HG03025 (cell line): ENCODE data around the gene DDC.
"Not testable (repeated sequence)": the region's sequence is repeated elsewhere in the genome, so short reads cannot be mapped to it uniquely, and the experiment has no call there.

Experiments
- ATAC-seq: cut with Tn5 transposase; IDR thresholded peaks from one replicate; pipeline ENCODE4 v1.9.1; 2021; ENCODE audit warnings: mild to moderate bottlenecking, moderate library complexity; ENCODE audit not compliant: unreplicated experiment, low FRiP score

The DDC gene

DNA sequence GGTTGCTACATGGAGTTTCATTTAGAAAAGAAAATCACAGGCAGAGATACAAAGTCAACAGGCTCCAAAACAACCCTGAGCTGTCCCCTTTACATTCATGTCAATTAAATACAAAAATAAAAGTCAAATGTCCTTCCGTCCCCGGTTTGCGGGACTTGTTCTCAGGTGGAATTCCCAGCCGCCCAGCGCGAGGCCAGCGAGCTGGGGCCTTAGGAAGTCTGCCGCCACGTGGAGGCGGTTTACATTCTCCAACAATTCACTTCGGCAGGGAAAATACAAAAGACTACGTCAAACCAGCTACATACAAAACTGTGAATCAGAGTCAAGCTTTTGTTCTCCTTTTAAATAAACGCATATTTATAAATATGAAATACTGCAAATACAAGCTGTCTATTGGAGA lies 25.3 kb upstream of the DDC start:
- ATAC-seq, result no peak

DNA sequence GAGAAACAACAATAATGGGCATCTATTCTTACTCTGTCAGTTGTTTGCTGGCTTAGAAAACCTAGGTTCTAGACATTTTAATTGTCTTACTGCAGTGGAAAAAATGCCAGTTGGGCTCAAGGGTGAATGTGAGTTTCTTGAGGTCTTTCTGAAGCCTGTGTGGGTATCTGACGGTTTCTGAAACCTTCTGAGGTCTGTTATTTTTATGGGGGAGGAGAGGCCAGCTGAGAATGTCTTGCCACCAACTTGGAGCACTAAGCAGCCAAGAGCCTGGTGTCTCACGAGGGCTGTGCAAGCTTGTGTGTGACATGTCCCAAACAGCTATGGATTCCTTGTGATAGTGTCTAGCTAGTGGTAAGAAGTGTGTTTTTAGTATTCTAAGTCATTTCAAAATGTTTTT lies 24.2 kb upstream of the DDC start:
- no peak for ATAC-seq

DNA sequence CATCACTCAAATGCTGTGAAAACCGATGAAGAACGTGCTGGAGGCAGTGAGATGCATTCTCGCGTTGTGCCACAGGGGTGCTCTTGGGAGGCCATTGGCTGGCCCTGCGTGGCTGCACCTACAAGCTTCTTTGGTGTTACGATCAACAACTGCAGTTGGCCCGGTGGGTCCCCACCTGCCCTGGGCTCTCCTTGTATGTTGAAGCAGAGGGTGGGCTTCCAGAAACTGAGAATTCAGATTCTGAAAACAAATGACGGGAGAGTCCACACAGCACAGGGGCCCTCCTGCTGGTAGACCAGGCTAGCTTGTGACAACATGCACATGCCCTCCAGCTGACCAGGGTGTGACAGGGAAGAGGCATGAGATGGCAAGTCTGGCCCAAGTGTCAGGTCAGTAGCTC lies 23.7 kb upstream of the DDC start:
- no peak for ATAC-seq

DNA sequence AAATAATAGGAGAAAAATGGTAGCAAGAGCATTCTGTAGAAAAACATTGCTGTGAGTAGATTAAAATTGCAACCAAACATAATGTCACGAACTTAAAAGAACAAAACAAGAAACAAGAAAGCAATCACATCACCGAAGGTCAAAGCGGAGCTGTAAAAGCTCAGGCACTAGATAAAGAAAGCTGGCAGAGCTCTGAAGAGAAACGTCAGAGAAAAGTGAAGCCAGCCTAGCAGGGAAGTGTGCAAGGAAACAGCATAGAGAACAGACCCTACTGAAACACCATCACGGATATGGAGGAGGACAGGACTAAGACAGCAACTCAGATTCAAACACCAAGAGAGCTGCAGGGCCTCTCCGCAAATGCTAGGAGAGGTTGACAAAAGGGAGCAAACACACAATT lies 22.5 kb upstream of the DDC start:
- ATAC-seq, result no peak

DNA sequence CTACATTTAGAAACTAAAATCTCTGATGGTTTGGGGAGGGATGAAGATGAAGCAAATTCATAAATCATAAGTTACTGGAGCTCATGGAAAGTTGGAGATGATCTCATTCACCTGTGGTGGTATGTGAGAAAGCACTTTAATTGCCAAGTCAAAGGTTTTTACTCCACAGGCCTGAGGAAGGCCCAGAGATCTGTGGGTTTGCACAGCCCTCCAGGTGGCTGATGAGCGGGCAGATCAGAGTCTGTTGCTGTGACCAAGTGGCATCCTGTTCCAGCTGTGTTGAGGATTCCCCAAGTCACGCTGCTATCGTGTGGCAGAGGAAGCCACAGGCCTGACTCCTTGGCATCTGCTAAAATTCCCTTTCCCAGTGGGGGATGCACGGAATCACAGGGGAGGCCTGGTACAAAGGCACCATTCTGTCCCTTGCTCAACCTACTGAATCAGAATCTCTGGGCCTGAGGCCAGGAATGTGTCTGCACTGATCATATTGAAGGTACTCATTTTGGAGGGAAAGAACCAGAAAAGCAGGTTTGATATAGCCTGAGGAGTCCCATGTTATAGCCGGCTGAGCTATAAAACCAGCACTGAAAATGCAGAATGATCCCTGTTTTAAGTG lies 19.7 kb upstream of the DDC start:
- ATAC-seq, result no peak

DNA sequence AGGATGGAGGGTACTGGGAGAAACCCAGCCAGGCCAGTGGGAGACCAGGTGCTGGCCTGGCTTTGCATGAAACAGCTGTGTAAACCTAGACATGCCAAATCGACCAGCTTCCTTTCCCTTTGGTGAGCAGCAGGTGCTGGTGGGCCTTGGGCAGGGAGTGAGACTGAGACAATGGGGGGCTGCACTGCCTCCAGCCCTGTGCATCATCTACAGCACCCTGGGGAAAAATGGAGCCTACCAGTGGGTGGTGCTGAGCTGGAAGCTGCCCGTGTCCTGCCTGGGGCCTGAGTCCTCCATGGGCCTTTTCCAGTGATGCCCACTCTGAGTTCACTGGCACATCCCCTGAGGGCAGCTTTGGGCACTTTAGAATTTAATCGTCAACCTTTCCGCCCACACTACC lies 19.2 kb upstream of the DDC start:
- no peak for ATAC-seq

DNA sequence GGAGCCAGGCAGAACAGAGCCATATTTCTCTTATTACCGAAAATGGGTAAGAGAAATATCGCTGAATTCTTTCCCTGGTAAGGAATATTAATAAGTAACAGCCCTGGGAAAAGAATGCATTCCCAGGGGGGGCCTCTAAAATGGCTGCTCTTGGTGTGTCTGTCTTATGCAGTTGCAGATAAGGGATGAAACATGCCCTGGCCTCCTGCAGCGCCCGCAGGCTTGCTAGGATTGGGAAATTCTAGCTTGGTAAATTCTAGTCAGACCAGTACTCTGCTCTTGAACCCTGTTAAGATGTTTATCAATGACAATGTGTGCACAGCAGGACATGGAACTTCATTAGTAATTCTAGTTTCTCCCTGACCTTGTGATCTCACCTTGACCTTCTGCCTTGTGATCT lies 18.1 kb upstream of the DDC start:
- not testable (repeated sequence) for ATAC-seq

DNA sequence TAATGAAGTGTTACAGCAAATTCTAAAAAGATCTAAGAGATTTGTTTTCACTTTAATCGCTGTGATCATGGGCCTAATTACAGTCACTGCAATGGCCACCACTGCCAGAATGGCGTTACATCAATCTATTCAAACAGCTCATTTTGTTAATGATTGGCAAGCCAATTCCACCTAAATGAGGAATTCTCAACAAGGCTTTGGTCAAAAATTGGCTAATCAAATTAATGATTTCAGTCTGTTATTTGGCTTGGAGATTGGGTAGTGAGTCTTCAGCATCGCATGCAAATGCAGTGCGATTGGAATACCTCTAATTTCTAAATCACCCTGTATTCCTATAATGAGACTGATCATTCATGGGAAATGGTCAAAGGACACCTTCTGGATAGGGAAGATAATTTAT lies 17.1 kb upstream of the DDC start:
- not testable (repeated sequence) for ATAC-seq

DNA sequence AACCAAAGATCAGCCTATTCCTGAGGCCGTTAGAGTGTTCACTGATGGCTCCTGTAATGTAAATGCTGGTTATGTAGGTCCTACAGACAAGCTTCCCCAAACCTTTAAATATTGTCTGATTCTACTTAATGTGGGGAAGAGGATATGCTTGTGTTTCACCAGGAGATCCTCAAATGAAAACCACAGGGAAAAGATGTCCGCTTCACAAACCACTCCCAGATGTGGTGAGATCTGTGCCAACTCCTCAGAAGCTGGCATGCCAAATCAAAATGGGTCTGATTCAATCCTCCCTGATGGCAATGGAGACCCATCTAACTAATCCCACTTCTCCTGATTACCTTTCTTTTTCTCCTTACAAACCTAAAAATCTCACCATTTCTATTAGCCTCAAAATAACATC lies 15.5 kb upstream of the DDC start:
- ATAC-seq, result not testable (repeated sequence)

DNA sequence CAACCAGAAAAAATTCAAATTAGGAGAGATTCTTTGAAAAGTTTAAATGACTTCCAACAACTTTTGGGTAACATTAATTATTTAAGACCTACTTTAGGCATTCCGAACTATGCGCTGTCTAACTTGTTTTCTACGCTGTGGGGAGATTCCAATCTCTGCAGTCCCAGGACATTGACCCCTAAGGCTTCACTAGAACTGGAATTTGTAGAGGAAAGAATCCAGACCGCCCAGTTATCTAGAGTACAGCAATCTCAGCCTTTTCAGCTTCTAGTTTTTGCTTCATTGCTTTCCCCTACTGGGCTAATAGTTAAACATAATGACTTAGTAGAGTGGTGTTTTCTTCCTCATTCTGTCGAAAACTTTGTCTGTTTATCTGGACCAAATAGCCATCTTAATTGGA lies 14.9 kb upstream of the DDC start:
- no peak for ATAC-seq

DNA sequence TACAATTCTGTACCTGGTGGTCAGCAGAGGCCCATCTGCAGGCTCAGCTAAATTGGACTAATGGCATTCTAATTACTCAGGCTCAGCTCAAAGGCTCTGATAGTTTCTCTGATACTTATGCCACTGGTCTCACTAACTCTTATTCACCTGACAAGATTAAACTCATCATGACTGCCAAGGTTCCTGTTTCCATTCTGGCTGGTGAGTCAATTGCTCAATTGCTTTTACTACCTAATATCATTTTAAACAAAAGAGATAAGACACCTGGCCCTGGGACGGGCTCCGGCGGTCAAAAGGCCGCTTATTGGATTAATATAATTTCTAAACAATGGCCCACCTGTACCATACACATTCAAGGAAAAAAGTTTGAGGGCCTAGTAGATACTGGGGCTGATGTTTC lies 12.9 kb upstream of the DDC start:
- not testable (repeated sequence) for ATAC-seq

DNA sequence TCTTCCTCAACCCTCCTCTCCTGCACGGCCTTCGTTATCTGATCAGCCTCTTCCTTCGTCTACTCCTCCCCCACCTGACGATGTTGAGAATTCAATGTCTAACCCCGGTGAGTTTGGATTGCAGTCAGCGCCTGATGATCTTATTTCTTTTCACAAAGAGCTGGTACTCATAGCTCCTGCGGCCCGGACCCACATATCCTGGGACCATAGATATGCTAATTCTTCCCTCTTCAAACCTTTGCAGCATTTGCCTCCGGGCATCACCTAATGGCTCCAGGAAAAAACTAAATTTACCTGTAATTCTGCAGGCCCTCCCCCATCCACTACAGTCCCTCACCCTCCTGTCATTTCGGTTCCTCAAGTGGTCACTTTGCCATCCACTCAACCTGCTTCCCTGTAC lies 12.4 kb upstream of the DDC start:
- ATAC-seq, result no peak

DNA sequence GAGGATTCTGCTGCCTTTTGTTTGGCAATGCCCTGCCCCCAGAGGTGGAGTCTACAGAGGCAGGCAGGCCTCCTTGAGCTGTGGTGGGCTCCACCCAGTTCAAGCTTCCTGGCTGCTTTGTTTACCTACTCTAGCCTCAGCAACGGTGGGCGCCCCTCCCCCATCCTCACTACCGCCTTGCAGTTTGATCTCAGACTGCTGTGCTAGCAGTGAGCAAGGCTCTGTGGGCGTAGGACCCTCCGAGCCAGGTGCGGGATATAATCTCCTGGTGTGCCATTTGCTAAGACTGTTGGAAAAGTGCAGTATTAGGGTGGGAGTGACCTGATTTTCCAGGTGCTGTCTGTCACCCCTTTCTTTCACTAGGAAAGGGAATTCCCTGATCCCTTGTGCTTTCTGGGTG lies 11.2 kb upstream of the DDC start:
- ATAC-seq, result not testable (repeated sequence)

DNA sequence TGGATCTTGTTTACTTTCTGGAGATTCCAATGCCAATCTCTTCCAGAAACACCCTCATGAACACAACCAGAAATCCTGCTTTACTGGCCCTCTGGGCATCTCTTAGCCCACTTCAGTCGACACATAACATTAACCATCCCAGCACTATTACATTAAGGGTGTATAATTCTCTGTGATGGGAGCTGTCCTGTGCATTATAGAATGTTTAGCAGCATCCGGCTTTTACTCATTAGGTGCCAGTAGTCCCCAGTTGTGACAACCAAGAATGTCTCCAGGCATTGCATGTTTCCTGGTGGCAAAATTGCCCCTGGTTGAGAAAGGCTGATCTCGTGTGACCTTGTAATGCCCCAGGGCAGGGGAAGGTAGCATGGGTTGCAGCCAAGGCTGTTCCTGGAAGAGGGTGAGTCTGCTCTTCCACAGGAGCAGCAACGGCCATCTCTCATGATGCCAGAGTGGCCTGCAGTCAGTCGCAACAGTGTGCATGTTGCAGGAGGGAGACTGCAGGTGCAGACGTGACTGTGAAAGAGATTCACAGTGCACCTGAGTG lies 2.6 kb upstream of the DDC start:
- no peak for ATAC-seq

DNA sequence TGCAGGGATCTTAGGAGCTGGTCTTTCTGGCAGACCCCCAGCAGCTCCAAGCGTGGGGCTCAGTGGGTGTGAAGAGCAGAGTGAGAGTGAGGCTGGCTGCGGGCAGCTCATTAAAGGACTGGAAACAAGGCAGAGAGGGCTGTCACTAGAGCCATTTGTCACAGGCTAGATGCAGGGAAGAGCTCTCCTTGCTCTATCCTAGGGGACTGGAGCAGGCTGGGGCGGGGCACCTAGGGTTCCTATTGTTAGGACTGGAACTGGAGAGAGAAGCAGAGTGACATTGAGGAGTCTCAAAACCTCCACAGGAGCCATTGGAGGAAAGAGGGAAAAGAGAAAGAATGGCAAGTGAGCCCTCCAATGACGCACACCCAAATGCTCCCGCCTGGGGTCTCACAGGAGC lies 772 bp upstream of the DDC start:
- ATAC-seq, result no peak

DNA sequence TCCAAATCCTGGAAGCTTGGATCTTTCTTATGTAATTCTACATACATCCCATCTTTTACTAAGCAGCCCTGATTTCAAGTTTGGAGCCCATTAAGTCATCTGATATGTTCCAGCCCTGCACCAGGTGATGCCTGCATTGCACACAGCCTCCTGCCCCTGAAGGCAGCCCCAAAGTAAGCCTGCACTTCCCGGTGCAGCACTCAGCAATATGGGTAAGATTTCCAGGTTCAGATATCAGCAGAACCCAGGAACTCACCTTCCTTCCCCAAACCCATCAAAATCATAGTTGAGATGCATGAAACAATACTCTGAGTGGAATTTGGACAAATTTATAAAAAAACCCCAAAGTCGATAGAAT lies 333 bp upstream of the DDC start:
- no peak for ATAC-seq

DNA sequence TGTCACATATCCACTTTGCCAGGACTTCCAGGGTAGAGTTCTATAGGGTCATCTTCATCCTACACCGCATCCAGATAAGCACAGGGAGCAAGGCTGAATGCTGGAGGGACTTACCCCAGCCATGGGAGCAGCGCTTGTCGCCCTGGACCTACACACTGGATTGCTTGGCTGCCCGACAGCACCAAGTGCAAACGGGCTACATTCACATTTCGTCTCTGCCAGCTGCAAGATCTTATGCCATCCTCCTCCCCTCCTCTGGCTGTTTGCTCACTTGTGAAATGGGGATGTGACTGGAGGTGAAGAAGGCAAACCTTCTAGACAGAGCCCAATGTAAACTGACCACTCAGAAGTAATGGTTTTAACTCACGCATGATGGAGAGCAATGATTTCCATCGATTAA lies 1.0 kb downstream of the DDC start:
- no peak for ATAC-seq

DNA sequence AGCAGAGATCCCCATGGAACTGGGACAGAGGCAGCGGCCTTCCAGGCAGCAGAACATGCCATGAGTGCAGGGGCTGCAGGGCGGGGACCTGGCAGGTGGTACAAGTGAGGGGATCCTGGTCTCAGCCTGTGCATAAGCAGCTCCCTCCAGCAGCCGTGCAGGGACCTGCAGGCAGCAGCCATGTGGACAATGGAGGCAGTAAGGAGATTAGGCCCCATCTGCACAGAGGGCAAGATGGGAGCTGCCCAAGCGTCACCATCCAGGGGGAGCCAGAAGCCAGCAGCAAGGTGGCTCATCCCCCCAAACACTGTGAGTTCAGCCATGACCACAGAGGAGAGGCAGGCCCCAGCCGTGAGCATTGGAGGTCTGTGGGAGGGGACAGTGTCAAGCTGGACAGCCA lies 3.1 kb downstream of the DDC start:
- ATAC-seq, result no peak

DNA sequence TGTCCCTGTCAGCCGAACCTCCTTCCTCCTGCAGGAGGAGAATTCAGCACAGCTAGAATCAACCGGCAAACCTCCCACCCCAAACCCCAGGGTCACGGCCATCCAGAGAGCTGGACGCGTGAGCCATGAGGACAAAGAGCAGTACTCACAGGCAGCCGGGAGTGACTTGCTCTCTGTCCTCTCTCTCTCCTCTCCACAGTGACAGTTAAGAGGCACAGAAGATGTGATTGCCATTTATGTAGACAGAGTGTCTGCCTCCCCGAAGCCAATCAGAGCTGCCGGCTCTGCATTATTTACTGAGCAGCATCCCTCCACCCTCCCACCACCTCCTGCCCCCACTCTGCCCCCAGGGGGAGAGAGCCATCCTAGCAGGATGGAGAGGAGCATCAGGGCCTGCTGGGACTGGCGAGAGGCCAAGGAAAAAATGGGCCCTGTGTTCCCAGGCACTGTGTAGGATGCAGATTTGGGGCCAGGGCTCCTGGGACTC lies 4.3 kb downstream of the DDC start:
- ATAC-seq, result no peak

DNA sequence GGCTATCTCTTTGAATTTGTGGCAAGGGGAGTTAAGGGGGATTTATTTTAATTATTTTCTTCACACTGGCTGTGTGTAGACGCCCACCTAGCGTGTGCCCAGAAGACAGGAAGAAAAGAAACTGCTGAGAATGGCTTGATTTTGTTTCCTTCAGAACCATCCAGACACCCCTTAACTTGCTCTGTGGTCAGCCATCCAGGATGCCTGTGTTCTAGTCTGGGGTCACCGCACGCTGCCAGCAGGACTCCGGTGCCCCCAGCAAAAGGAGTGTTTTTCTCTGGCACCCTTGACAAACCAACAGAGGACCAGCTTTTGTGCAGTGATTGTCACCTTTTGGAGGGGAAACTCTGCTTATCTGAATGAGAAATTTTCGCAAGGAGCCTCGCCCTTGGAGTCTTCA lies 5.3 kb downstream of the DDC start:
- ATAC-seq, result no peak

DNA sequence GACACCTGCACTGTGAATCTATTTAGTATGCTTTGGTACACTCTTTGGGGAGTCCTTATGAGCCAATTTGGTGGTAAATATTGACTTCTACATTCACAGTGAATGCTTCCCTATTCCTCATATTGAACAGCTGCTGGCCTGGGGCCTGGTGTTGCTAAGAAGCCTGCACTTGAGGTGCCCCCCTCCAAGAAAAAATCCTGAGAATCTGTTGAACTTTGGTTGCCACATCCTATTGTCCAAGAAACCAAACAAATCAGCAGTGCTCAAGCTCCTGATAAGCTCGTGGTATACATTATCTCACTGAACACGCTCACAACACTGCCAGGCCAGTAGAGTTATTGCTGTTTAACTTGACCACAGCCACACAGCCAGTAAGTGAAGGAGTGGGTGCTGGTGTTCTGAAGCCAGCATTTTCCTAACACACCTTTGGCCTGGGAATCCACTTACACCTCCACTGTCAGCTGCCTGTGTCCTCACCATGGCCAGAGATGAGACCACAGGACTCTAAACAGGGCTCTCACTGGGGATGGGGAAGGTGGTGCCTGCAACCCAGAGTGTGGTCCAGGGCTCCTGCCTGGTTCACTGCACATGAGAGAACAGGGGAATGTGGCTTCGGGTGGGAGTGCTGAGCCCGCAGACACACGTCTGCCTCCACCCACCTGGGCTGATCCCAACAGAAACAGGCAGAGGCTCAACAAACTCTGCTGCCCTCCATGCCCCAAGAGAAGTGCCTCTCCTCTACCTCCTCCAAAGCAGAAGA lies 6.7 kb downstream of the DDC start:
- no peak for ATAC-seq

DNA sequence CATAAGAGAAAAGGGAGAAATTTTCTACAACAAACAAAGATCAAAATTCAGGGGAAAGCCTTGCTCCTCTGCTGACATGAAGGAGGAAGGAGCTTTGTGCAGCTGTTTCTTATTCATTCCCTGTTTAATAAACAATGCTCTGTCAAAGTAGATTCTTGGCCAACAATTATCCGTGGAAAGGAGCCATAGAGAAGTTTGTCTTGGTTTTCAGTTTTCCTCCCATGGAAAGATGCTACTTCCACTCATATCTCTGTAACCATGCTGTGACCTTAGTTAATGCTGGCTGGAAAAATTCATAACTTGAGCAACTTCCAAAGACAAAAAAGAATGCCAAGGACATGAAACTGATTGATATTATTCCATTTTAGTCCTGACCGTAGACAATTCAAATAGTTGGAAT lies 8.1 kb downstream of the DDC start:
- no peak for ATAC-seq
